HG02588 (cell line): ENCODE results near the gene MYL10.

Experiments
- ATAC-seq: cut with Tn5 transposase; IDR thresholded peaks from one replicate; pipeline ENCODE4 v1.9.1; 2021; ENCODE audit warnings: mild to moderate bottlenecking, moderate library complexity; ENCODE audit not compliant: unreplicated experiment

The MYL10 gene

DNA sequence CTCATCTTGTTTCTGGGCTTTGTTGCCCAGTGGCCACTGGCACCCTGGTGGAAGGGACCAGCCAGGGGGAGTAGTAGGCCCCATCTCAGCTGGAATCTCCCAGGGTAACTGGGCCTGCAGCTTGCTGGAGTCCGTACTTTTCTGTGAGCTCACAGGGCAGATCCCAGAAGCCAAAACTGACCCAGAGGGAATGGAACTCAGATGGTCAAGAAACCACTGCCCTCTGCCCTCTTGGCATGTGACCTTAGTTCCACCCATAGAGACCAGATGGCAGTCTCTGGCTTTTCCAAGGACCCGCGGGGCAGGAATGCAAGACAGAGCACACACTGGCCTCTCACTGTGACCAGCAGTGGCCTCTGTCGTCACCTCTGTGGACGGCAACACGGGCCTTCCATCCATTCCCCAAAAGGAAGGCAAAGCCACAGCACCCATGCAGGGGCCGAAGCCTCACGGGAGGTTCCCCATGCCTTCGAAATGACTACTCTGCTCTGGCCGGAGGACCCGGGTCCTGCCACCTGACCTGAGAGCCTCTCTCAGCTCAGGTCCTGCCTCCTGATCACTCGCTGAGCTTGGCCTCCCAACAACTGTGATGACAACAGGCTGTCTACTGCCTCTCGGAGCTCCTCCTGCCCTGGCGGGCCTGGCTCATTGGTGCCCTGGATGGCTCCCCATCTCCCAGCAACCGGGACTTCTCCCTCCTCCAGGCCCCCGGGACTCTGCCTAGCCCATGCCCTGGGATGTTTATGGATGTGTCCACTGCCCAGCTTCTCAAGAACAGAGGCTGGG is 29.9 kb downstream of the MYL10 start:
- ATAC-seq, result no peak

DNA sequence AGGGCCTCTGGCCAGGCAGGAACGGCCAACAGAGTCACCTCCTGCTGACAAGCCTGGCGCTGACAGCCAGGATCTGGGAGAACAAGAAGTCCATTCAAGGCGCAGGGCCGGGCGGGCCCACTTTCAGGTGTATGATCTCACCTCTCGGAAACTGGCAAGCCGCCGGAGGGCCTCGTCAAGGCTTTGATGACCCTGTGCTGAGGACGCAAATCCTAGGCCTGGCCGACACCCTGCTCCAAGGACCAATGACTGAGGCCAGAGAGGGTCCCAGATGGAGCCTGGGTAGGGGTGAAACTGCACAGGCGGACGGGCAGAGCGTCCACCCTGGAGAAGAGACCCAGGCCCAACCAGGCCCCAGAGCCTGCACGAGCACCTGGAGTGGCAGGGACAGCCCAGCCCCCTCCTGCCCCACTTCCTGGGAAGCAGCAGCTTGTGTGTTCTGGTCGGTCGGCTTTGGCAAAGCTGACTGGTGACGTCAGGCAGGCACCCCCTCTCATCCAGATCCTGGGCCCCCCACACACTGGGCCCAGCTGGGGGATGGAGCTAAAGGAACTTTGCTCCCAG is 30.6 kb downstream of the MYL10 start:
- no peak for ATAC-seq

- no peak for ATAC-seq
Measured at GRCh38 chr7:101597941-101598340, 31.2 kb downstream of the MYL10 start.

- no peak for ATAC-seq
Measured at GRCh38 chr7:101596898-101597297, 32.2 kb downstream of the MYL10 start.

DNA sequence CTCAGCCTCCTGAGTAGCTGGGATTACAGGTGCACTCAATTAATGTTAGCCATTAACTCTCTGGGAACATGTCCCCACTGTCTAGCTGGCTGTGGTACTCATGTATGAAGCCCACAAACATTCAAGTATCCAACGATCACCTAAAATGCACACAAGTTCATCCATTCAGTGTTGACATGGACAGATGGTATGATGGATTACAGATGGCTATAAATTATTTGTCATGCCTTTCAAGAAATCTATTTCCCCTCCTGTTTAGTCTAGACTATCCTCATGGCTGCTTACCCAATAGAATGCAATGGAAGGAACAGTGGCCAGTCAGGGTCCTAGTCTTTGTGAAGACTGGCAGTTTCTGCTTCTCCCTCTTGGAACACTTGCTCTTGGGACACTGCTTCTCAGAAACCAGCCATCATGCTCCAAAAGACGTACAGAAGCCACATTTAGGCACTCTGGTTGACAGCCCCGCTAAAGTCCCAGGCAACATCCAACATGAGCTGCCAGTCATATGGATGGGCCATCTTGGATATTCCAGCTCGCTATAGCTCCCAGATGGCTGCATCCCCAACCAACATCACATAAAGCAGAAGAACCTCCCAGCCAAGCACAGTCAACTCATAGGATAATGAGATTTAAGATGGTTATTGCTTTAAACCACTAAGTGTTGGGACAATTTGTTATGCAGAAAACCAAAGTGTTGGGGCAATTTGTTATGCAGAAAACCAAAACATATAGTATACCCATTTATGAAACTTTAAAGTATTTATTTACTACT is 33.1 kb downstream of the MYL10 start:
- no peak for ATAC-seq

DNA sequence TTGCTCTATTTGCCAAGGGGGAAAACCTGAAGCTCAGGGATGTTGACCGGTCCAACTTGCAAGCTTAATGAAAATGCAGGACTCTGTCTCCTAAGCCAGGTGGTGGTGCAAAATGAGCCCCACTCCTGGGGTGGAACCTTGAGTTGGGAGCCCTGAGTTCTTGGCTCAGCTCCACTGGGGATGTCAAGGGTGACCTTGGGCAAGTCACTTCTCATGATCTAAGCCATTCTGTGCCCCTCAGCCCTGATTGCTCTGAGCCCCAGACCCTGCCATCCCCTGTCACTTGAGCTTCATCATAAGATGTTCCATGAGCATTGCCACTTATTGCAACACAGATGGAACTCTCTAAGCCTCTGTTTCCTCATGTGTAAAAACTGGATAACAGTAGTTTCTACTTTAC is 33.9 kb downstream of the MYL10 start:
- ATAC-seq, result no peak

- no peak for ATAC-seq
Measured at GRCh38 chr7:101594790-101595189, 34.3 kb downstream of the MYL10 start.

DNA sequence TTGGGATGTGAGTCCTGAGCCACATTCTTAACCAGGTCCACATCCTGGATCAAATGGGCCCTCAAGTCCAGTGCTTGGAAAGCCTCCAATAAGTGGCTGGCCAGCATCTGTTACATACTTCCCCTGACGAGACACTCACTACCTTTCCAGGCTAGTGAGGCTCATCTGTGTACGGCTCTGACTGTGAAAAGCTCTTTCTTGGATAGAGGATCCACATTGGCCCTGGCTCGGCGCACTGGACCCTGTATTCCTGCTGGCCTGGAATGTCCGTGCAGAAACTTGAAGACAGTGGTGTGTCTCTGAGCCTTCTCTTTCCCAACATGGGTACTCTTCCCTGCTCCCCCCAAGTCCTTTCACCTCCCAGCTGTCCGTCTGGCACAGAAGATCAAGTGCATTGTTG is 35.5 kb downstream of the MYL10 start:
- ATAC-seq, result no peak

DNA sequence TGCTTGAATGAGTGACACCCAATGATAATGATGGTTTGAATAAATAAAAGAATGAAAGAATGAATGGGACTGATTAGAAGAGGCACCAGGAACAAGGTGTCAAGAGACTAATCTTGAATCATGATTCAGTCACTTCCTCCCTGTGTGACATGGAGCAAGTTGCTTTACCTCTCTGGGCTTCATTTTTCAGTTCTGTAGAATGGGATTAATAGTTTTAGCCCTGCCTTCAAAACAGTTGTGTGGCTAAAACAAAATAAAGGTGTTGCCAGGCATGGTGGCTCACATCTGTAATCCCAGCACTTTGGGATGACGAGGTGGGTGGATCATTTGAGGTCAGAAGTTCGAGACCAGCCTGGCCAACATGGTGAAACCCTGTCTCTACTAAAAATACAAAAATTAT is 37.6 kb downstream of the MYL10 start:
- no peak for ATAC-seq

- no peak for ATAC-seq
Measured at GRCh38 chr7:101590663-101591435, 38.2 kb downstream of the MYL10 start.

GRCh38 chr7:101589976-101590662 is 39.0 kb downstream of the MYL10 start:
- no peak for ATAC-seq

- ATAC-seq, result no peak
Measured at GRCh38 chr7:101589052-101589451, 40.0 kb downstream of the MYL10 start.

DNA sequence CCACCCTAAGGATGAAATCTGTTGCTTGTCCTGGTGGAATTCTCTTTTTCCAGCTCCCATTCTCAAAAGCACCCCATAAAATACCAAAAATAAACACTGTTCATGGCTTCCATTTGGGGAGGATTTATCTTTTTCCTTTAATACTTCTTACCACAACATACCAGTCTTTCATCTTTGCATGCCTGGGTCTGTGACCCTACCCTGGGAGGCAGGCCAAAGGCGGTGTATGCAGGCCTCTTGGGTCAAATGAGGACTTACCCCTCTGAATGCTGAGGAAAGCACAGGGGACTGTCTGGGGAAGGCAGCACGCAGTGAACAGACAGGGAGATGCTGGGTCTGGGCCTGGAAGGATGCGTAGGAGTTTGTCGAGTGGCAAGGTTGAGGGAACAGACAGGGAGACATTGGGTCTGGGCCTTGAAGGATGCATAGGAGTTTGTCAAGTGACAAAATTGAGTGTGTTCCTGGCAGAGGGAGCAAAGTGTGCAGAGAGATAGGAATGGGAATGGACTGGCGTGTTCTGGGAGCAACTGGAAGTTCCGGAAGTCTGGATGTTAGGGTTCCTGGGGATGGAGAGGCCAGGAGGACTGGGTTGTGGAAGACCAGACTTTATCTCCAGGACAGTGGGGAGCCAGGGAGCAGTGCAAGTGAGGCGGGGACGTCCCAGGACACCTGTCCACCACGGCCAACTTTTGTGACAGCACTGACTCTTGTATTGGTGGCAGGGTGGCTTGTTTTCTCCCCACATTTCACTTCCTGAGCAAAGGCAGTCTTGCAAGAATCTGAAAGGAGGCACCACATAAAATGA is 40.8 kb downstream of the MYL10 start:
- no peak for ATAC-seq

- no peak for ATAC-seq
Measured at GRCh38 chr7:101586906-101587677, 42.0 kb downstream of the MYL10 start.

DNA sequence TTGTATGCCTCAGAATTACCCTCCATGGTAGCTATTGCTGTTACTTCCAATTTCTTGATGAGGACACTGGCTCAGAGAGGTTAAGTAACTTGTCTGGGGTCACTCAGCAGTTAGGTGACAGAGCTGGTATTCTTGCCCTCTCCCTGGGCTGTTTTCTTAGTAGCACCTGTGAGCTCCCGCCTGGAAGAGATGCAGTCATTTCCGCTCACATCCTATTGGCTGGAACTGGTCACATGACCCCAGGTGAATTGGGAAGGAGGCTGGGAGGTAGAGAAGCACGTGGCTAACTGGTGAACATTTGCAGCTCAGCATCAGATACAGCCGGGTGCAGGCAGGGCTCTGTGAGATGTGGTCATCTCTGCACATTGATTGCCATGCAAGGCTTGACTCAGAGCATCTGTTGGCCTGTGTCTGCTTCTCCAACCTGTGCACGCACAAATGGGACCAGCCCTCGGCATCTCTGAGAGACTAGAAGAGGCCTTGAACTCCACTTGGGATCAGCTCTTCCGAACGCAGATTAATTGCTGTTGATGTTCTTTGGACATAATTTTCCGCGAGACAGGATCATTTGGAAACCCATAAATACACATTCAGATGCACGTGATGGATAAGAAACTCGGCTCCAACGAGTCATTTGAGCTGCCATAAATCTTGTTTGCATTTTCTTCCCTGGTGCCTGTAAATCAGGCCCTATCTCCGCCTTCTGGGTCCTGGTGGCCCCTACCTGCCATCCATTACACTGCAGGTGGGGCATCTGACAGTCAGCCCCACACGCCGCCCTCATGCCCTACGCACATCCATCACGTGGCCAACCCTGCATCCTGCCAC is 42.8 kb downstream of the MYL10 start:
- no peak for ATAC-seq

GRCh38 chr7:101582971-101583370 is 46.1 kb downstream of the MYL10 start:
- ATAC-seq, result no peak

GRCh38 chr7:101581891-101582290 is 47.2 kb downstream of the MYL10 start:
- no peak for ATAC-seq

- no peak for ATAC-seq
Measured at GRCh38 chr7:101580596-101580995, 48.5 kb downstream of the MYL10 start.
